Transverse colon (tissue), 4 donors: ENCODE results near the gene WWP2. TPM values are rescaled to one million over a fixed set of nuclear protein-coding genes. Genes with fewer than 3 reads are reported as not detected.
A peak's percentile ranks its signal among the peaks of the same experiment; 100 is the strongest.

Experiments
- DNase-seq: peaks from one replicate; pipeline ENCODE4 v3.0.0-alpha.2; 2019
- H3K27ac ChIP-seq, 4 donors: fragments of 200-600 bp; sonication (generic); 2 replicates each; pipeline ENCODE4 v1.5.1; 2016 to 2018; ENCODE audit warnings: inconsistent platforms in 4 of 4
- H3K27me3 ChIP-seq: fragments of 200-600 bp; sonication (generic); 2 replicates; pipeline ENCODE4 v1.5.1; 2017; ENCODE audit warnings: inconsistent platforms
- H3K36me3 ChIP-seq, 4 donors: fragments of 200-600 bp; sonication (generic); 2 replicates each; pipeline ENCODE4 v1.5.1; 2017 to 2019; ENCODE audit warnings: inconsistent platforms in 4 of 4
- H3K4me1 ChIP-seq, 4 donors: fragments of 200-600 bp; sonication (generic); 2 replicates each; pipeline ENCODE4 v1.5.1; 2017 to 2020; ENCODE audit warnings: inconsistent platforms in 4 of 4
- H3K4me3 ChIP-seq, 4 donors: fragments of 200-600 bp; sonication (generic); 1 replicate in 1 of 4; 2 replicates in 3 of 4; pipeline versions ENCODE4 v1.5.1 to v1.6.1; 2017 to 2019; ENCODE audit warnings: inconsistent platforms in 4 of 4
- H3K9me3 ChIP-seq, 2 donors: fragments of 200-600 bp; sonication (generic); 2 replicates each; pipeline ENCODE4 v1.5.1; 2017 to 2019; ENCODE audit warnings: inconsistent platforms in 2 of 2
- CTCF ChIP-seq, 5 experiments: fragments of 200-600 bp in 3 of 5; fragments of 450-650 bp in 2 of 5; sonication (generic) in 3 of 5; IDR thresholded peaks; 1 replicate in 2 of 5; 2 replicates in 3 of 5; pipeline ENCODE4 v1.5.1; 2016 to 2017; ENCODE audit warnings: antibody characterized with exemption in 5 of 5, inconsistent platforms in 3 of 5, mild to moderate bottlenecking in 2 of 5, moderate library complexity in 1 of 5
- EP300 ChIP-seq: sonication (generic); formaldehyde crosslinking; IDR thresholded peaks from one replicate; pipeline ENCODE4 v1.6.1; 2017; ENCODE audit warnings: antibody characterized with exemption, low read depth
- POLR2A ChIP-seq: fragments of 450-650 bp; IDR thresholded peaks from one replicate; pipeline ENCODE4 v1.6.1; 2016; ENCODE audit warnings: antibody characterized with exemption, mild to moderate bottlenecking, moderate library complexity
- POLR2AphosphoS5 ChIP-seq, 3 donors: sonication (generic); formaldehyde crosslinking; IDR thresholded peaks; one replicate each; pipeline ENCODE4 v1.6.1; 2016; ENCODE audit warnings: antibody characterized with exemption in 3 of 3
- WGBS, 2 donors: methylation state at CpG; one replicate each; pipeline ENCODE4 v1.1.5; 2018; ENCODE audit warnings: low coverage in 1 of 2; 5-methylcytosine and 5-hydroxymethylcytosine counted together
- in situ Hi-C, 4 donors: fragments of 200-750 bp; cut with MboI; loops; one replicate each; pipeline versions ENCODE4 v1.15.0 to v1.15.1; 2017; ENCODE audit warnings: low sequenced_read_pairs in 3 of 4, low pct_ligation_motif_present in 1 of 4, low pct_unique_long_range_greater_than_20kb in 1 of 4
- intact Hi-C: fragments of 100-400 bp; cut with DNase I; formaldehyde crosslinking; loops from one replicate; pipeline ENCODE4 v1.15.1; 2023; ENCODE audit warnings: low total_unique reads
- total RNA-seq, 4 donors: library from RNA; depleted of rRNA; stranded (reverse); fragments of >200 nt; gene quantifications; one replicate each; pipeline ENCODE4 v1.1.0, GENCODE V29; 2016

WWP2 gene
- total RNA-seq, 4 donors from 2014 or later, result 66.8 to 157 (median 73.7) TPM

GRCh38 chr16:69834807-69835466 lies 72.8 kb downstream of the WWP2 start:
- Histone ChIP-seq H3K27ac (no peak overlapping the region), H3K4me3 (no peak overlapping the region), H3K4me1 (peaks cover 5 to 60% (median 39%) of the 10 kb centered on the region in 4 donors), H3K9me3 (no peaks in the 10 kb centered on the region), H3K27me3 (no peaks in the 10 kb centered on the region), H3K36me3 (no peaks in the 10 kb centered on the region)
- in situ Hi-C loops (no loop called here), intact Hi-C loops (no loop called here)
- WGBS, 2 donors, result 91 to 97% methylated on average over 3 to 7 of the region's 7 CpGs
- no peak for TF ChIP-seq POLR2AphosphoS5 (IDR thresholded peaks at IDR 0.05)
- no peak for TF ChIP-seq POLR2A
- no peak for DNase-seq

GRCh38 chr16:69836257-69836656 lies 74.1 kb downstream of the WWP2 start:
- intact Hi-C loops, result no loop called here
- in situ Hi-C loops, result no loop called here
- no peak for DNase-seq
- no peak overlapping the region for H3K4me3 ChIP-seq
- H3K27me3 ChIP-seq, result no peaks in the 10 kb centered on the region
- no peak overlapping the region for H3K27ac ChIP-seq
- TF ChIP-seq POLR2AphosphoS5 (IDR thresholded peaks at IDR 0.05) (no peak), POLR2A (no peak), CTCF (IDR thresholded peaks at IDR 0.05) (no peak)
- H3K4me1 ChIP-seq, result peaks cover 8 to 59% (median 40%) of the 10 kb centered on the region in 4 donors
- no peaks in the 10 kb centered on the region for H3K36me3 ChIP-seq
- H3K9me3 ChIP-seq, result no peaks in the 10 kb centered on the region
- WGBS, 2 donors, result 100% methylated on average over 1 of the region's 1 CpG

- DNase-seq, result no peak
- Histone ChIP-seq H3K4me3 (no peak overlapping the region), H3K36me3 (no peaks in the 10 kb centered on the region), H3K27me3 (no peaks in the 10 kb centered on the region), H3K27ac (peak overlapping the region; percentile 79 to 86 (median 82)), H3K9me3 (no peaks in the 10 kb centered on the region), H3K4me1 (peaks cover 8 to 64% (median 43%) of the 10 kb centered on the region in 4 donors)
- in situ Hi-C loops, result no loop called here
- TF ChIP-seq EP300 (no peak), CTCF (IDR thresholded peaks at IDR 0.05) (no peak), POLR2A (no peak), POLR2AphosphoS5 (IDR thresholded peaks at IDR 0.05) (no peak)
- 97 to 100% methylated on average over 3 to 5 of the region's 5 CpGs for WGBS, 2 donors
- intact Hi-C loops, result no loop called here
Measured at GRCh38 chr16:69837380-69837779, 75.2 kb downstream of the WWP2 start.

- Histone ChIP-seq H3K36me3 (no peaks in the 10 kb centered on the region), H3K27ac (peak overlapping the region; percentile 79 to 86 (median 82)), H3K9me3 (no peaks in the 10 kb centered on the region), H3K27me3 (no peaks in the 10 kb centered on the region), H3K4me1 (peaks cover 7 to 60% (median 40%) of the 10 kb centered on the region in 4 donors), H3K4me3 (no peak overlapping the region)
- in situ Hi-C loops (no loop called here), intact Hi-C loops (no loop called here)
- peak; percentile 33 for DNase-seq
- TF ChIP-seq CTCF (IDR thresholded peaks at IDR 0.05), result peak in 1 of 5 experiments; percentile 10
- no peak for TF ChIP-seq EP300
- WGBS, 2 donors, result 44 to 65% methylated on average over 2 to 4 of the region's 4 CpGs
Measured at GRCh38 chr16:69838489-69838888, 76.4 kb downstream of the WWP2 start.

GRCh38 chr16:69839240-69839688 lies 77.1 kb downstream of the WWP2 start:
- in situ Hi-C loops, result no loop called here
- Histone ChIP-seq H3K4me3 (no peak overlapping the region), H3K9me3 (no peaks in the 10 kb centered on the region), H3K4me1 (peaks cover 4 to 53% (median 33%) of the 10 kb centered on the region in 4 donors), H3K36me3 (no peaks in the 10 kb centered on the region), H3K27ac (peak overlapping the region; percentile 79 to 86 (median 82)), H3K27me3 (no peaks in the 10 kb centered on the region)
- 21 to 30% methylated on average over 2 of the region's 2 CpGs for WGBS, 2 donors
- TF ChIP-seq CTCF (IDR thresholded peaks at IDR 0.05) (no peak), EP300 (no peak), POLR2AphosphoS5 (IDR thresholded peaks at IDR 0.05) (peak in 1 of 3 donors; percentile 87), POLR2A (peak; percentile 51)
- DNase-seq, result peak; percentile 57
- intact Hi-C loops, result no loop called here
